ENCODE results near the gene HOXD10. TPM values are rescaled to one million over a fixed set of nuclear protein-coding genes. Genes with fewer than 3 reads are reported as not detected.

HOXD10 gene
- total and polyA plus RNA-seq, 7 experiments from 2014 or later = not detected

DNA sequence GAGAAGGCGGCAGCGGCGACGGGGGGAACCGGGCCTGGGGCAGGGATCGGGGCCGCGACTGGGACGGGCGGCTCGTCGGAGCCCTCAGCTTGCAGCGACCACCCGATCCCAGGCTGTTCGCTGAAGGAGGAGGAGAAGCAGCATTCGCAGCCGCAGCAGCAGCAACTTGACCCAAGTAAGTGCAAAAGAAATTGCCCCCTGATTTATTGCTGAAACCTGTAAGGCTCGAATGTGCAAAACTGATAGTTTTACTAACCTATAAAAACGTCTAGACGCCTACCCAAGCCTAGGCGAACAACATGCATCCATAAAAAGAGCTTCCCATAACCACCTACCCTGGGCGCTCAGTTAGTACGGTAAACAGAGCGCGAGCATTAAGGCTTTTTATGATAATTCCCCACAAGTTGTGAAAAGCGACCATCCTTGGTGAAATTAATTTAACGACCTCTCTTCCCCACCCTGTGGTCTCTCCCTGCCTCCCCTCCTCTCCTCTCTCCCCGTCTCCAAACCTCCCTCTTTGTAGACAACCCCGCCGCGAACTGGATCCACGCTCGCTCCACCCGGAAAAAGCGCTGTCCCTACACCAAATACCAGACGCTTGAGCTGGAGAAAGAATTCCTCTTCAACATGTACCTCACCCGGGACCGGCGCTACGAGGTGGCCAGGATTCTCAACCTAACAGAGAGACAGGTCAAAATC, 7.0 kb downstream of the HOXD10 start:
- Mint-ChIP-seq H3K36me3 (peaks cover 0 to 4% (median 0%) of the 10 kb centered on the region in 5 donors), H3K27ac (peak overlapping the region in 2 of 9 donors; percentile 43 to 86), H3K4me1 (peaks cover 8 to 39% (median 21%) of the 10 kb centered on the region in 7 donors), H3K9me3 (peaks cover 0 to 19% (median 5%) of the 10 kb centered on the region in 11 donors), H3K27me3 (peaks cover 77 to 90% (median 82%) of the 10 kb centered on the region in 5 donors), H3K4me3 (peak overlapping the region; percentile 26 to 75 (median 58))
- H3K4me1 ChIP-seq (ENCODE audit: control insufficient read depth in 2 of 2, insufficient read depth in 2 of 2, low read length in 2 of 2) = peaks cover 0 to 15% of the 10 kb centered on the region in 2 donors
- H3K4me3 ChIP-seq (ENCODE audit: low read length) = no peak overlapping the region
- ATAC-seq (no peak), DNase-seq (no peak)
- H3K9me3 ChIP-seq (ENCODE audit: control insufficient read depth in 2 of 3, low read length in 3 of 3) = no peaks in the 10 kb centered on the region
- ChIA-PET POLR2A (no interaction called here), CTCF (no interaction called here)
- H3K27me3 ChIP-seq (ENCODE audit: control insufficient read depth in 2 of 2, insufficient read depth in 2 of 2, low read length in 2 of 2) = peaks cover 34 to 81% of the 10 kb centered on the region in 2 donors
- intact Hi-C loops (cut with micrococcal nuclease) = loop anchor here (1.0 to 10.0 kb wide), 4 partner anchors 8 to 1789 kb away; partner anchors contain the start of gene SP9 (in 1 of the 2)
- no peaks in the 10 kb centered on the region for H3K36me3 ChIP-seq (ENCODE audit: control insufficient read depth in 2 of 3, insufficient read depth in 3 of 3, low read length in 3 of 3)
- no peak overlapping the region for H3K27ac ChIP-seq (ENCODE audit: low read depth, low read length)

DNA sequence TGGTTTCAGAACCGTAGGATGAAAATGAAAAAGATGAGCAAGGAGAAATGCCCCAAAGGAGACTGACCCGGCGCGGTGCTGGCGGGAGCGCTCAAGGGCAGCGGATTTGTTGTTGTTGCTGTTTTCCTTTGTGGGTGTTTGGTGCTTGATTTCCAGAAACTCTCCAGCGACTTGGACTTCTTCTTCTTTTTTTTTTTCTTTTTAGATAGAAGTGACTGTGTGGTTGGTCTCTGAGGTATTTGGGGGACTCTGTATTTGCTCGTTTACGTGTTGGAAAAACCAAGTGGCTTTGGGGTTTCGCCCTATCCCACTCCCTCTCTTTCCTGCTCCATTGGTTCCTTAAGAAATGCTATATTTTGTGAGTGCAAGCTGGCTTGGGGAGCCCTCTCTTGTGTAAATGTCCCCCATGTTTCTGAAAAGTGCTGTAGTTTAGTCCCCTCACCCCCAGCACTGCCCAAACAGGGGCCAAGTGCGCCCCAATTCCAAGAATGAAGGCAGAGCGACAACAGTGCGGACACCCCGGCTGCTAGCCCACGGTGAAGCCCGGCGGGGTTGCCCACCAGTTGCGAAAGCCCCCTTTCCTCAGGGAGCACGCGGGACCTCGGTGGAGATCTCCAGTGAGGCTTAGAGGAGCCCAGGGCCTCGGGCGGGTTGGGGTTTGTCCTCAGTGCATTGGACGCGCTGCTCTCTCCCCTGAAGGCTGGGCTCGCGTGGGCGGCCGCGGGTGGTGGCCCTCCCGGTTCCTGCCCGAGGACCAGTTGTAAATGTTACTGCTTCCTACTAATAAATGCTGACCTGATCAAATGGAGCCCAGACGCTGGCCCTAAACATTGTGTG, 7.8 kb downstream of the HOXD10 start:
- H3K9me3 ChIP-seq (ENCODE audit: control insufficient read depth in 2 of 3, low read length in 3 of 3) = no peaks in the 10 kb centered on the region
- H3K27ac ChIP-seq (ENCODE audit: low read depth, low read length) = no peak overlapping the region
- H3K27me3 ChIP-seq (ENCODE audit: control insufficient read depth in 2 of 2, insufficient read depth in 2 of 2, low read length in 2 of 2) = peaks cover 34 to 83% of the 10 kb centered on the region in 2 donors
- H3K36me3 ChIP-seq (ENCODE audit: control insufficient read depth in 2 of 3, insufficient read depth in 3 of 3, low read length in 3 of 3) = no peaks in the 10 kb centered on the region
- Mint-ChIP-seq H3K27ac (peak overlapping the region in 3 of 9 donors; percentile 43 to 86 (median 44)), H3K9me3 (peaks cover 0 to 15% (median 1%) of the 10 kb centered on the region in 11 donors), H3K36me3 (no peaks in the 10 kb centered on the region), H3K4me3 (peak overlapping the region in 8 of 10 donors; percentile 26 to 75 (median 59)), H3K27me3 (peaks cover 78 to 90% (median 81%) of the 10 kb centered on the region in 5 donors), H3K4me1 (peaks cover 8 to 42% (median 25%) of the 10 kb centered on the region in 7 donors)
- ChIA-PET CTCF (no interaction called here), POLR2A (no interaction called here)
- no peak overlapping the region for H3K4me3 ChIP-seq (ENCODE audit: low read length)
- H3K4me1 ChIP-seq (ENCODE audit: control insufficient read depth in 2 of 2, insufficient read depth in 2 of 2, low read length in 2 of 2) = peaks cover 0 to 15% of the 10 kb centered on the region in 2 donors
- intact Hi-C loops (cut with micrococcal nuclease) = loop anchor here (10.0 kb wide), 3 partner anchors 1210 to 1790 kb away; partner anchors contain the start of gene SP9 (in 1 of the 2)
- ATAC-seq (no peak), DNase-seq (no peak)

DNA sequence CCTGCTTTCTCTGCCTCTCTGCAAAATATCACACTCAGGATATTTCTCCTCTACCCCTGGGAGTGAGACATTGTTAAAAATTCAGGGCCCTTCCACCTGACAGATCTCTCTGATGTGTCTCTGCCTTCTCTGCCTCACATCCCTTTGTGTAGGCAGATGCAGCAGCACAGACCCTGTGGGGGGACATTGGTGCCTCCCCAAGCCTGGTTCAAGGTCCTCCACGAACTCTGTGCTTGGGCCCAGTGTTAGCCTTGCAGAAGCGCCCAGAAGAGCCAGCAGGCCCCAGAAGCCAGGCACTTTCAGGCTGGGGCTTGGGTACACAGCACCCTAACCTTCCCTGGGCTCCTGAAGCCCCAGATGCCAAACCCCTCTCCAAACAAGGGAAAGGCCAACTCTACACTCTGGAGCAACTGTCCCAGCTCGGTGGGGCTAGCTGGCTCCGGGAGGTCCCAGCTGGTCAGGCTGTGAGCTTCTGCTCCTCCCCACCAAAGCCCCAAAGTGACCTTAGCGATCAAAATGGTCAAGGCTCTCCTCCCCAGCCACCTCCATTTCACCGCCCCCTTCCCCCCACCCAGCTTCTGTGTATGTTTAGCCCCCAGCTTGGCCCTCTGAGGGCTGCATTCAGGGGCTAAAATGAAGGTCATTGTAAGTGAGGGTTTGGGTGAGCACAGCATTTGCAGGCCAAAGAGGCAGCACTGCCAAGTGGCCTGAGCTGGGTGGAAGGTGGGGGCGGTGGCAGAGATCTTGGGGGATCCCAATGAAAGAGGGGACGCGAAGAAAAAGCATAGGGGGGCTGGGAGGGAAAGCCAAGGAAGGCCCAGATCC, 8.6 kb downstream of the HOXD10 start:
- H3K4me1 Mint-ChIP-seq = peaks cover 8 to 42% (median 26%) of the 10 kb centered on the region in 7 donors
- Histone ChIP-seq H3K27me3 (ENCODE audit: control insufficient read depth in 2 of 2, insufficient read depth in 2 of 2, low read length in 2 of 2) (peaks cover 34 to 78% of the 10 kb centered on the region in 2 donors), H3K4me1 (ENCODE audit: control insufficient read depth in 2 of 2, insufficient read depth in 2 of 2, low read length in 2 of 2) (peaks cover 0 to 15% of the 10 kb centered on the region in 2 donors), H3K4me3 (ENCODE audit: low read length) (no peak overlapping the region), H3K36me3 (ENCODE audit: control insufficient read depth in 2 of 3, insufficient read depth in 3 of 3, low read length in 3 of 3) (no peaks in the 10 kb centered on the region), H3K9me3 (ENCODE audit: control insufficient read depth in 2 of 3, low read length in 3 of 3) (no peaks in the 10 kb centered on the region), H3K27ac (ENCODE audit: low read depth, low read length) (no peak overlapping the region)
- intact Hi-C loops (cut with micrococcal nuclease) = loop anchor here (5.0 to 10.0 kb wide), 5 partner anchors 123 to 1790 kb away; partner anchors contain the start of genes LNPK (in 1 of the 2) and SP9 (in 1 of the 2)
- H3K9me3 Mint-ChIP-seq = peaks cover 0 to 14% (median 0%) of the 10 kb centered on the region in 11 donors
- POLR2A ChIA-PET = no interaction called here
- DNase-seq = peak in 1 of 9 donors; percentile 17
- ATAC-seq = no peak
- H3K4me3 Mint-ChIP-seq = peak overlapping the region in 1 of 10 donors; percentile 26
- H3K36me3 Mint-ChIP-seq = no peaks in the 10 kb centered on the region
- CTCF ChIA-PET = interaction anchor here (0.7 to 5.6 kb wide), 3 partner anchors 8 to 534 kb away, joined by 3 to 65 read pairs (median 5); no protein-coding TSS in a partner anchor
- peak overlapping the region in 1 of 9 donors; percentile 51 for H3K27ac Mint-ChIP-seq
- peaks cover 71 to 82% (median 73%) of the 10 kb centered on the region in 5 donors for H3K27me3 Mint-ChIP-seq

DNA sequence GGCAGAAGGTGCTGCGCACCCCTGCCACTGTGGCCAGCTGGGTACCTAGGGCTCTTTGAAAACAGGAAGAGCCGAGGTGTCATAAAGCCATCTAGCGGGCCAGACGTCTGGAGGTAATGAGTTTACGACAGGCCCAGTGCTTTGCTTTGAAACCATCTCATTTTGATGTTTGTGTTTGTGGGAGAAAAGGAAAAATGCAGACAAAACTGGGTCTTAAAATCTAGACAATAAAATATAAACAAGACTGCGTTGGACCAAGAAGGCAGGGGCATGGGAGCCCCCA, 9.1 kb downstream of the HOXD10 start:
- Mint-ChIP-seq H3K27ac (peak overlapping the region in 1 of 9 donors; percentile 7), H3K36me3 (no peaks in the 10 kb centered on the region), H3K4me3 (no peak overlapping the region), H3K4me1 (peaks cover 9 to 43% (median 28%) of the 10 kb centered on the region in 7 donors), H3K27me3 (peaks cover 67 to 79% (median 69%) of the 10 kb centered on the region in 5 donors), H3K9me3 (peaks cover 0 to 9% (median 0%) of the 10 kb centered on the region in 11 donors)
- intact Hi-C loops (cut with micrococcal nuclease) = loop anchor here (2.0 to 10.0 kb wide), 7 partner anchors 123 to 1791 kb away; partner anchors contain the start of genes LNPK (in 1 of the 2) and SP9 (in 1 of the 2)
- no peak for ATAC-seq
- Histone ChIP-seq H3K9me3 (ENCODE audit: control insufficient read depth in 2 of 3, low read length in 3 of 3) (no peaks in the 10 kb centered on the region), H3K4me1 (ENCODE audit: control insufficient read depth in 2 of 2, insufficient read depth in 2 of 2, low read length in 2 of 2) (peaks cover 3 to 19% of the 10 kb centered on the region in 2 donors), H3K36me3 (ENCODE audit: control insufficient read depth in 2 of 3, insufficient read depth in 3 of 3, low read length in 3 of 3) (no peaks in the 10 kb centered on the region), H3K27me3 (ENCODE audit: control insufficient read depth in 2 of 2, insufficient read depth in 2 of 2, low read length in 2 of 2) (peaks cover 34 to 74% of the 10 kb centered on the region in 2 donors), H3K27ac (ENCODE audit: low read depth, low read length) (no peak overlapping the region), H3K4me3 (ENCODE audit: low read length) (no peak overlapping the region)
- ChIA-PET POLR2A (no interaction called here), CTCF (interaction anchor here (0.7 to 5.6 kb wide), 4 partner anchors 8 to 534 kb away, joined by 3 to 65 read pairs (median 10); no protein-coding TSS in a partner anchor)
- DNase-seq = no peak

DNA sequence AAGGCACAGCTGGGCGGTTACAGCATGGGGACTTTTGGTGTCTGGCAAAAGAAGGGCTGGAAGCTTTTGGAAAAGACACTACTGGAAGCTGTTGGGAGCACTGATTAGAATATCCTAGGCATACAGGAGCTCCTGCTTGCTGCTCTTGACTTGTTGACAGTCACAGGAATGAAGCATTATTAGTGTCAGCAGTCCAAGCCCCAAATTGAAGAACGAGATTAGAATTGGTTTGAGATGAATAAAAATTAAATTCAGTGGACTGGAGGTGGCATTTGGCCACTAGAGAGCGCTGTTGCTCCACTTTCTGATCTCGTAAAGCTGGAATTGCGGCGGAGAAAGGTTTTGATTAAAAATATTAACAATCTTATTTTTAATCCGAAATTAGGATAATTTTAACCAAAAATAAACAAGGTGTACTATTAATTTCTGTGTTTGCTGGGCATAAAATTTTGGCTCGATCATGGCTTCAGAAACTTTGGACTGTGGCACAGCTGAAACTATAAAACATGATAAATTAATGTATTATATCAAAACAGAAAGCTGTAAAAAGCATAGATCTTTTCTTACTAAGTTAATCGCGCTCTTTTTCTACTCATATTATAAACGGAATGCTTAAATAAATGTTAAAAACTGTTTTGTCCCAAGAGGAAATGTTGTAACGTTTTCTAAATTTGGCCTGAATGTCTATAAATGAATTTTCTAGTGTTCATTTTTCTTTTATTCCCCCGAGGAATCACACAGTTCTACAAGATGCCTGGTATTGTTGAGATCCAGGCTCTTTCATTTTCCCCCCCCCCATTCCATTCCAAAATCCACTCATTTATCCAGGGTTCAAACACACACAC, 10.6 kb downstream of the HOXD10 start:
- peaks cover 71 to 80% (median 76%) of the 10 kb centered on the region in 5 donors for H3K27me3 Mint-ChIP-seq
- intact Hi-C loops (cut with micrococcal nuclease) = loop anchor here (1.0 to 10.0 kb wide), 14 partner anchors 125 to 1792 kb away; partner anchors contain the start of genes LNPK (in 1 of the 2) and SP9 (in 1 of the 2)
- Histone ChIP-seq H3K27me3 (ENCODE audit: control insufficient read depth in 2 of 2, insufficient read depth in 2 of 2, low read length in 2 of 2) (peaks cover 33 to 74% of the 10 kb centered on the region in 2 donors), H3K4me3 (ENCODE audit: low read length) (no peak overlapping the region), H3K9me3 (ENCODE audit: control insufficient read depth in 2 of 3, low read length in 3 of 3) (no peaks in the 10 kb centered on the region), H3K36me3 (ENCODE audit: control insufficient read depth in 2 of 3, insufficient read depth in 3 of 3, low read length in 3 of 3) (no peaks in the 10 kb centered on the region), H3K27ac (ENCODE audit: low read depth, low read length) (no peak overlapping the region), H3K4me1 (ENCODE audit: control insufficient read depth in 2 of 2, insufficient read depth in 2 of 2, low read length in 2 of 2) (peaks cover 3 to 20% of the 10 kb centered on the region in 2 donors)
- ATAC-seq (peak; percentile 51), DNase-seq (peak in 8 of 9 donors; percentile 26 to 68 (median 54))
- peaks cover 0 to 5% (median 0%) of the 10 kb centered on the region in 5 donors for H3K36me3 Mint-ChIP-seq
- ChIA-PET CTCF (interaction anchor here (0.6 to 5.6 kb wide), 16 partner anchors 12 to 1035 kb away, joined by 3 to 65 read pairs (median 4); no protein-coding TSS in a partner anchor), POLR2A (interaction anchor here (0.5 to 0.9 kb wide), 3 partner anchors 24 to 1594 kb away, joined by 3 read pairs; no protein-coding TSS in a partner anchor)
- H3K4me1 Mint-ChIP-seq = peaks cover 17 to 51% (median 41%) of the 10 kb centered on the region in 7 donors
- H3K4me3 Mint-ChIP-seq = peak overlapping the region in 4 of 10 donors; percentile 17 to 67 (median 38)
- H3K27ac Mint-ChIP-seq = peak overlapping the region in 3 of 9 donors; percentile 8 to 63 (median 62)
- peaks cover 0 to 12% (median 1%) of the 10 kb centered on the region in 11 donors for H3K9me3 Mint-ChIP-seq

All from naive thymus-derived CD4-positive, alpha-beta T cell (primary cell).